H1 (cell line): Measurements from ENCODE around the gene TEAD1. TPM values are rescaled to one million over a fixed set of nuclear protein-coding genes. Genes with fewer than 3 reads are reported as not detected.

Experiments used
- CTCF ChIA-PET: fragments of 300-600 bp; sonication (Branson Sonifier 250); formaldehyde crosslinking; loops from one replicate; lab custom pipeline; 2021; ENCODE audit not compliant: partially characterized antibody; lab: Charles Lee
- POLR2A ChIA-PET: fragments of 300-600 bp; sonication (Branson Sonifier 250); formaldehyde crosslinking; loops from one replicate; lab custom pipeline; 2021; ENCODE audit warnings: inconsistent platforms; ENCODE audit not compliant: partially characterized antibody; lab: Charles Lee
- DNase-seq, 2 experiments: peaks; one replicate each; pipeline versions ENCODE4 v3.0.0 to v3.0.0-alpha.2; 2010 to 2022; ENCODE audit warnings: low spot score in 2 of 2, low read depth in 1 of 2, mixed read lengths in 1 of 2
- FAIRE-seq: peaks from 2 replicates; lab custom pipeline; 2011; peaks lifted over from hg19 to GRCh38; lab: Jason Lieb, UNC
- H2AFZ ChIP-seq: 2 replicates; pipeline ENCODE4 v1.8.1; 2012; ENCODE audit warnings: low read length, inconsistent platforms
- H2AK5ac ChIP-seq: 2 replicates; pipeline ENCODE4 v1.6.1; 2013; ENCODE audit warnings: low read depth, low read length
- H2BK120ac ChIP-seq: replicated peaks from 2 replicates; pipeline ENCODE3; 2013; ENCODE audit warnings: low read depth, low read length, inconsistent platforms
- H2BK12ac ChIP-seq: 2 replicates; pipeline ENCODE4 v1.6.1; 2013; ENCODE audit warnings: low read depth, low read length
- H2BK15ac ChIP-seq: 2 replicates; pipeline ENCODE4 v1.6.1; 2013; ENCODE audit warnings: low read length
- H2BK20ac ChIP-seq: 2 replicates; pipeline ENCODE4 v1.6.1; 2013; ENCODE audit warnings: low read length
- H2BK5ac ChIP-seq: 2 replicates; pipeline ENCODE4 v1.6.1; 2013; ENCODE audit warnings: low read depth, low read length
- H3K14ac ChIP-seq: 2 replicates; pipeline ENCODE4 v1.6.1; 2013; ENCODE audit warnings: inconsistent platforms; ENCODE audit not compliant: insufficient read length
- H3K18ac ChIP-seq: 2 replicates; pipeline ENCODE4 v1.6.1; 2013; ENCODE audit warnings: low read length; ENCODE audit errors: extremely low read depth
- H3K23ac ChIP-seq: 2 replicates; pipeline ENCODE4 v1.6.1; 2013; ENCODE audit warnings: inconsistent platforms; ENCODE audit not compliant: insufficient read length
- H3K23me2 ChIP-seq: 2 replicates; pipeline ENCODE4 v1.6.1; 2013; ENCODE audit warnings: low read depth, low read length
- H3K27ac ChIP-seq: 2 replicates; pipeline ENCODE4 v1.6.1; 2011; ENCODE audit warnings: low read depth, low read length, inconsistent platforms
- H3K27me3 ChIP-seq, 4 experiments: replicated peaks in 1 of 4; 1 replicate in 1 of 4; 2 replicates in 3 of 4; pipeline versions ENCODE4 v1.6.1 to v1.8.1; 2011 to 2013; ENCODE audit warnings: low read length in 3 of 4, mild to moderate bottlenecking in 3 of 4, inconsistent platforms in 2 of 4, mixed read lengths in 2 of 4, moderate library complexity in 1 of 4; ENCODE audit not compliant: control insufficient read depth in 3 of 4, insufficient read depth in 3 of 4; ENCODE audit errors: extremely low read depth in 1 of 4
- H3K36me3 ChIP-seq, 4 experiments: 2 replicates each; pipeline versions ENCODE4 v1.6.1 to v1.8.1; 2011 to 2013; ENCODE audit warnings: mild to moderate bottlenecking in 4 of 4, low read length in 3 of 4, moderate library complexity in 2 of 4, control low read depth in 1 of 4, inconsistent platforms in 1 of 4; ENCODE audit not compliant: insufficient read depth in 4 of 4, control insufficient read depth in 2 of 4
- H3K4ac ChIP-seq: replicated peaks from 2 replicates; pipeline ENCODE3; 2013; ENCODE audit warnings: low read length, low read depth, mixed read lengths, inconsistent platforms; ENCODE audit not compliant: insufficient read length
- H3K4me1 ChIP-seq, 4 experiments: replicated peaks in 1 of 4; 1 replicate in 1 of 4; 2 replicates in 3 of 4; pipeline versions ENCODE4 v1.6.1 to v1.8.1; 2011 to 2013; ENCODE audit warnings: low read length in 3 of 4, inconsistent platforms in 2 of 4, mixed read lengths in 1 of 4; ENCODE audit not compliant: insufficient read depth in 4 of 4, control insufficient read depth in 3 of 4
- H3K4me2 ChIP-seq, 2 experiments: 2 replicates each; pipeline versions ENCODE4 v1.6.1 to v1.8.1; 2011 to 2013; ENCODE audit warnings: low read depth in 2 of 2, low read length in 2 of 2, control low read depth in 1 of 2, inconsistent platforms in 1 of 2, mild to moderate bottlenecking in 1 of 2; ENCODE audit not compliant: insufficient read depth in 1 of 2
- H3K4me3 ChIP-seq, 4 experiments: fragments of 200-600, 300-600 bp in 1 of 4; sonication (generic), shearing (Covaris generic), sonication (Bioruptor Twin) in 1 of 4; 2 replicates each; pipeline versions ENCODE4 v1.5.1 to v1.8.1; 2011 to 2016; ENCODE audit warnings: low read length in 4 of 4, low read depth in 3 of 4, control low read depth in 2 of 4, inconsistent platforms in 2 of 4, mild to moderate bottlenecking in 2 of 4, mixed read lengths in 1 of 4, moderate library complexity in 1 of 4; ENCODE audit not compliant: insufficient read depth in 2 of 4; ENCODE audit errors: extremely low read depth in 1 of 4
- H3K56ac ChIP-seq: replicated peaks from 2 replicates; pipeline ENCODE3; 2013; ENCODE audit warnings: low read depth, mild to moderate bottlenecking, mixed read lengths, low read length, inconsistent platforms; ENCODE audit not compliant: insufficient read length
- H3K79me1 ChIP-seq: 2 replicates; pipeline ENCODE4 v1.6.1; 2013; ENCODE audit warnings: low read depth, low read length, control low read depth
- H3K79me2 ChIP-seq, 2 experiments: 2 replicates each; pipeline versions ENCODE4 v1.6.1 to v1.8.1; 2012 to 2013; ENCODE audit warnings: low read length in 2 of 2, mild to moderate bottlenecking in 2 of 2, inconsistent platforms in 1 of 2; ENCODE audit not compliant: insufficient read depth in 2 of 2, control insufficient read depth in 1 of 2
- H3K9ac ChIP-seq, 4 experiments: replicated peaks in 1 of 4; 1 replicate in 1 of 4; 2 replicates in 3 of 4; pipeline versions ENCODE4 v1.6.1 to v1.8.1; 2011 to 2013; ENCODE audit warnings: low read depth in 3 of 4, low read length in 3 of 4, control low read depth in 2 of 4, mild to moderate bottlenecking in 2 of 4, moderate library complexity in 2 of 4, inconsistent platforms in 1 of 4; ENCODE audit errors: extremely low read depth in 1 of 4
- H3K9me3 ChIP-seq, 2 experiments: 2 replicates each; pipeline versions ENCODE4 v1.6.1 to v1.8.1; 2012 to 2013; ENCODE audit warnings: mild to moderate bottlenecking in 2 of 2, moderate library complexity in 2 of 2, control low read depth in 1 of 2, inconsistent platforms in 1 of 2, low read depth in 1 of 2, low read length in 1 of 2, mixed read lengths in 1 of 2; ENCODE audit not compliant: insufficient read depth in 2 of 2
- H4K20me1 ChIP-seq, 2 experiments: replicated peaks in 1 of 2; 2 replicates each; pipeline versions ENCODE3 to v1.8.1; 2011 to 2013; ENCODE audit warnings: inconsistent platforms in 2 of 2, low read length in 2 of 2, mild to moderate bottlenecking in 1 of 2; ENCODE audit not compliant: insufficient read depth in 2 of 2, control insufficient read depth in 1 of 2
- H4K5ac ChIP-seq: 2 replicates; pipeline ENCODE4 v1.6.1; 2013; ENCODE audit warnings: low read length, low read depth, mixed read lengths, inconsistent platforms; ENCODE audit not compliant: insufficient read length
- H4K8ac ChIP-seq: 2 replicates; pipeline ENCODE4 v1.8.0; 2013; ENCODE audit warnings: mild to moderate bottlenecking, moderate library complexity, low read length, inconsistent platforms; ENCODE audit not compliant: insufficient read depth; ENCODE audit errors: extremely low read depth
- H4K91ac ChIP-seq: replicated peaks from 2 replicates; pipeline ENCODE3; 2013; ENCODE audit warnings: low read length, mixed read lengths, inconsistent platforms; ENCODE audit not compliant: insufficient read length
- ATF2 ChIP-seq: IDR thresholded peaks from 2 replicates; pipeline ENCODE4 v1.6.1; 2012; ENCODE audit warnings: low read length, inconsistent platforms
- CREB1 ChIP-seq: IDR thresholded peaks from 2 replicates; pipeline ENCODE4 v1.6.1; 2012; ENCODE audit warnings: inconsistent platforms
- CTBP2 ChIP-seq: IDR thresholded peaks from 2 replicates; pipeline ENCODE4 v1.7.0; 2011; ENCODE audit warnings: borderline replicate concordance, mild to moderate bottlenecking, moderate library complexity, mixed read lengths, low read length; ENCODE audit not compliant: insufficient read depth, insufficient read length
- EGR1 ChIP-seq: IDR thresholded peaks from 2 replicates; pipeline ENCODE4 v1.6.1; 2011; ENCODE audit warnings: low read depth, low read length, borderline replicate concordance
- GTF2F1 ChIP-seq: IDR thresholded peaks from 2 replicates; pipeline ENCODE4 v1.6.1; 2012; ENCODE audit warnings: low read depth, low read length, improper control_type of control experiment, borderline replicate concordance
- HDAC6 ChIP-seq: IDR thresholded peaks from one replicate; pipeline ENCODE4 v1.7.1; 2012; ENCODE audit warnings: low read depth, mild to moderate bottlenecking, inconsistent platforms, low read length, moderate library complexity
- JUND ChIP-seq: IDR thresholded peaks from 2 replicates; pipeline ENCODE4 v1.6.1; 2011; ENCODE audit warnings: mild to moderate bottlenecking, improper control_type of control experiment, low read length
- KDM4A ChIP-seq: IDR thresholded peaks from one replicate; pipeline ENCODE4 v1.7.1; 2012; ENCODE audit warnings: low read depth, mild to moderate bottlenecking, moderate library complexity, low read length, inconsistent platforms; ENCODE audit not compliant: severe bottlenecking
- POLR2A ChIP-seq, 2 experiments: IDR thresholded peaks; 1 replicate in 1 of 2; 2 replicates in 1 of 2; pipeline ENCODE4 v1.6.1; 2011; ENCODE audit warnings: low read depth in 2 of 2, low read length in 2 of 2, mild to moderate bottlenecking in 2 of 2; ENCODE audit errors: control extremely low read depth in 1 of 2
- SIRT6 ChIP-seq: IDR thresholded peaks from one replicate; pipeline ENCODE4 v1.7.1; 2012; ENCODE audit warnings: low read length, inconsistent platforms
- SRF ChIP-seq: IDR thresholded peaks from 2 replicates; pipeline ENCODE4 v1.6.1; 2011; ENCODE audit warnings: mild to moderate bottlenecking, low read depth, low read length, moderate library complexity
- TEAD4 ChIP-seq: IDR thresholded peaks from 2 replicates; pipeline ENCODE4 v1.6.1; 2012; ENCODE audit warnings: low read depth, low read length, inconsistent platforms, mixed read lengths
- YY1 ChIP-seq: IDR thresholded peaks from 2 replicates; pipeline ENCODE4 v1.6.1; 2011; ENCODE audit warnings: low read depth, mild to moderate bottlenecking, low read length
- ZNF274 ChIP-seq: IDR thresholded peaks from 2 replicates; pipeline ENCODE4 v1.7.0; 2012; ENCODE audit warnings: low read length, borderline replicate concordance; ENCODE audit errors: extremely low read depth
- WGBS, 2 experiments: shearing (Covaris generic) in 1 of 2; methylation state at CpG; one replicate each; pipeline versions ENCODE4 v1.1.6 to v1.1.7; 2013 to 2015; ENCODE audit warnings: low lambda C conversion rate in 2 of 2, mixed read lengths in 2 of 2, inconsistent platforms in 1 of 2, low coverage in 1 of 2, missing lambda C conversion rate in 1 of 2; ENCODE audit not compliant: insufficient replicate concordance in 2 of 2, insufficient coverage in 1 of 2, insufficient read length in 1 of 2; ENCODE audit errors: extremely low coverage in 1 of 2, missing lambda C conversion rate in 1 of 2; 5-methylcytosine and 5-hydroxymethylcytosine counted together
- polyA plus RNA-seq, 7 experiments: library from polyadenylated mRNA; depleted of rRNA in 3 of 7; stranded (reverse) in 5 of 7; unstranded in 2 of 7; fragments of >200 nt in 5 of 7; fragments of 200-250 nt in 2 of 7; gene quantifications; 1 replicate in 5 of 7; 2 replicates in 1 of 7; 4 replicates in 1 of 7; pipeline versions ENCODE4 v1.2.1 to v1.2.3, GENCODE V29; 2011 to 2013; ENCODE audit warnings: missing spikeins in 2 of 7, mixed read lengths in 2 of 7
- total RNA-seq: library from RNA; stranded (reverse); fragmentation: NEBNext Ultra II Directional; extraction: Animal tissue kit (Norgen Biotek cat#: 25700); gene quantifications from 2 replicates; pipeline ENCODE4 v1.2.1, GENCODE V29; 2021

TEAD1 gene
- total and polyA plus RNA-seq, 2 of the 8 experiments (the other 6 are each of a cell fraction or from before 2014, with no cell fraction given) = 15.6 to 67.4 TPM

DNA sequence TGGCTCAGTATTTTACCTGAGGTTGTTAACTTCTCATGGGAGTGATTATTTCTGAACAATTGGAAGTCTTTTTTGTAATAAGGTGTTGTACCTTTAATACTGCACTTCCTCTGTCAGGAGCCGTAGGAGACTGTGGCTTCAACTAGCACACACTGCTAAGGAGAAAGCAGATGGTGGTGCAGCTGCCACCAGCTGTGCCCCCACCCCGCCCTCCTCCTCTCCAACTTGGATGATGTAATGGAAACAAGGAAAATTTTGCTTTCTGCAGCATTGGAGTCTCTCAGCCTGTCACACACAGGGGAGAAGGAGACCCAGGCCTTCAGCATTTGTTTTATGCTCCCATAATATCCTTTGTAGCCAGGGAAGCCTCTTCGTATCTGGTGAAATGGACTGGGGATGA lies 91.2 kb downstream of the TEAD1 start:
- H3K23me2 ChIP-seq = no peaks in the 10 kb centered on the region
- DNase-seq (no peak), FAIRE-seq (no peak)
- WGBS, 2 experiments = 90% methylated on average over 3 of the region's 3 CpGs; no CpG with 5 or more reads in 1 of the 2 experiments
- H3K4me2 ChIP-seq = no peak overlapping the region
- no peak overlapping the region for H3K23ac ChIP-seq
- H4K5ac ChIP-seq = no peak overlapping the region
- H3K9ac ChIP-seq = no peak overlapping the region
- no peak overlapping the region for H2BK12ac ChIP-seq
- peaks cover 0 to 75% of the 10 kb centered on the region in 2 experiments; a peak in 3 of 4 replicates for H3K79me2 ChIP-seq
- H4K91ac ChIP-seq = no peak overlapping the region
- H3K36me3 ChIP-seq = peaks cover 2 to 13% (median 7%) of the 10 kb centered on the region in 4 experiments; a peak in 2 of 8 replicates
- H3K4me1 ChIP-seq = peaks cover 1 to 16% (median 4%) of the 10 kb centered on the region in 4 experiments; a peak in 6 of 7 replicates
- no peak overlapping the region for H3K18ac ChIP-seq
- peaks cover 5% of the 10 kb centered on the region; the same call in 1 of the 2 replicates for H3K79me1 ChIP-seq
- no peak overlapping the region for H3K27ac ChIP-seq
- H3K27me3 ChIP-seq = no peaks in the 10 kb centered on the region
- no peak overlapping the region for H2AFZ ChIP-seq
- no peak overlapping the region for H3K14ac ChIP-seq
- H4K8ac ChIP-seq = no peak overlapping the region
- H2AK5ac ChIP-seq = no peak overlapping the region
- POLR2A ChIA-PET = no interaction called here
- CTCF ChIA-PET = interaction anchor here (0.7 to 2.2 kb wide), 3 partner anchors 15 to 149 kb away, joined by 3 to 6 read pairs (median 5); no protein-coding TSS in a partner anchor
- peaks cover 0 to 5% of the 10 kb centered on the region in 2 experiments for H4K20me1 ChIP-seq
- H2BK5ac ChIP-seq = no peak overlapping the region
- no peaks in the 10 kb centered on the region for H3K9me3 ChIP-seq
- H2BK15ac ChIP-seq = no peak overlapping the region
- H2BK120ac ChIP-seq = no peak overlapping the region
- TF ChIP-seq JUND (no peak), KDM4A (no peak), ZNF274 (no peak), SRF (no peak), YY1 (no peak), EGR1 (no peak), SIRT6 (no peak), POLR2A (IDR thresholded peaks at IDR 0.05; ENCODE audit: control extremely low read depth in 1 of 2, low read depth in 2 of 2, low read length in 2 of 2) (no peak), CREB1 (no peak), TEAD4 (no peak), GTF2F1 (no peak), CTBP2 (no peak), HDAC6 (no peak), ATF2 (no peak)
- no peak overlapping the region for H2BK20ac ChIP-seq
- no peak overlapping the region for H3K4me3 ChIP-seq
- H3K56ac ChIP-seq = no peak overlapping the region
- no peak overlapping the region for H3K4ac ChIP-seq
